ENCODE measurements around the gene AUNIP.

GRCh38 chr1:25904943-25905679, 45.9 kb upstream of the AUNIP start:
- TF ChIP-seq MAX (IDR thresholded peaks at IDR 0.05; ENCODE audit: low read depth, low read length): no peak
- TF ChIP-seq POLR2A (IDR thresholded peaks at IDR 0.05; ENCODE audit: extremely low read depth, insufficient read length): no peak
- no peak for TF ChIP-seq CTCF (IDR thresholded peaks at IDR 0.05; ENCODE audit: low read depth, low read length)
- TF ChIP-seq MYC (IDR thresholded peaks at IDR 0.05; ENCODE audit: low read depth, low read length): no peak
